Kidney (tissue), 14 donors: ENCODE results near the gene BCAS4. TPM values are rescaled to one million over a fixed set of nuclear protein-coding genes. Genes with fewer than 3 reads are reported as not detected.

ENCODE experiments used
- DNase-seq, 5 donors: peaks; one replicate each; pipeline ENCODE4 v3.0.0-alpha.2; 2013 to 2020
- FAIRE-seq: peaks from 2 replicates; lab custom pipeline; 2012; peaks lifted over from hg19 to GRCh38; lab: Jason Lieb, UNC
- H3K27ac ChIP-seq, 2 donors: one replicate each; pipeline ENCODE4 v1.7.0; 2013; ENCODE audit warnings: low read depth in 2 of 2, low read length in 2 of 2, inconsistent platforms in 1 of 2
- H3K27me3 ChIP-seq: one replicate; pipeline ENCODE4 v1.7.1; 2013; ENCODE audit warnings: low read length, inconsistent platforms; ENCODE audit not compliant: control insufficient read depth, insufficient read depth
- H3K36me3 ChIP-seq, 3 donors: one replicate each; pipeline versions ENCODE4 v1.7.0 to v1.7.1; 2013; ENCODE audit warnings: low read length in 3 of 3, control low read depth in 1 of 3, inconsistent platforms in 1 of 3; ENCODE audit not compliant: insufficient read depth in 3 of 3, control insufficient read depth in 2 of 3
- H3K4me1 ChIP-seq, 3 donors: one replicate each; pipeline versions ENCODE4 v1.7.0 to v1.7.1; 2013; ENCODE audit warnings: low read length in 3 of 3, inconsistent platforms in 1 of 3, low read depth in 1 of 3; ENCODE audit not compliant: control insufficient read depth in 2 of 3, insufficient read depth in 2 of 3
- H3K4me3 ChIP-seq, 3 donors: one replicate each; pipeline versions ENCODE4 v1.7.0 to v1.8.1; 2013; ENCODE audit warnings: low read length in 3 of 3, control low read depth in 1 of 3, inconsistent platforms in 1 of 3
- H3K9ac ChIP-seq, 3 donors: one replicate each; pipeline versions ENCODE4 v1.7.0 to v1.7.1; 2013; ENCODE audit warnings: low read length in 3 of 3, control low read depth in 1 of 3, inconsistent platforms in 1 of 3
- H3K9me3 ChIP-seq, 3 donors: one replicate each; pipeline versions ENCODE4 v1.7.0 to v1.7.1; 2013; ENCODE audit warnings: low read length in 3 of 3, control low read depth in 1 of 3, inconsistent platforms in 1 of 3; ENCODE audit not compliant: control insufficient read depth in 2 of 3, insufficient read depth in 1 of 3
- CTCF ChIP-seq: IDR thresholded peaks from 3 replicates; pipeline ENCODE4 v1.5.1; 2012; ENCODE audit warnings: mild to moderate bottlenecking, moderate library complexity, borderline replicate concordance; ENCODE audit not compliant: insufficient read depth; ENCODE audit errors: extremely low read depth
- intact Hi-C: fragments of 100-400 bp; cut with DNase I; formaldehyde crosslinking; loops from one replicate; pipeline ENCODE4 v1.11.1; 2022
- polyA plus RNA-seq: library from polyadenylated mRNA; stranded (reverse); fragments of 350-450 nt; fragmentation: Illumina TruSeq; extraction: RNeasy Lipid Tissue Mini Kit (QIAGEN cat#74804); gene quantifications from one replicate; pipeline ENCODE4 v1.2.3, GENCODE V29; 2014; ENCODE audit warnings: low read depth, low replicate concordance; ENCODE audit not compliant: insufficient read depth
- total RNA-seq: library from RNA; stranded (reverse); fragmentation: NEBNext Ultra II Directional; extraction: Animal tissue kit (Norgen Biotek cat#: 25700); gene quantifications from one replicate; pipeline ENCODE4 v1.2.1, GENCODE V29; 2021
- donor health status: control.
- donor health status: control.
- donor health status: control.
- donor health status: control.
- donor health status: control.
- donor health status: DM: yes; HTN: yes; CAD: no.
- donor health status: Normal renal cell carcinoma (clear cell type).

Gene BCAS4
- total and polyA plus RNA-seq, 2 donors from 2014 or later, result 10.6 to 17.1 TPM

- peak in 1 of 5 donors; percentile 56 for DNase-seq
Observed at GRCh38 chr20:50821994-50822393, 27.1 kb downstream of the BCAS4 start.

GRCh38 chr20:50823319-50823718 is 28.5 kb downstream of the BCAS4 start:
- TF ChIP-seq CTCF, result no peak
- no peak overlapping the region for H3K9ac ChIP-seq
- no peak for DNase-seq
- no peaks in the 10 kb centered on the region for H3K36me3 ChIP-seq
- intact Hi-C loops, result no loop called here
- H3K27ac ChIP-seq, result no peak overlapping the region
- peaks cover 0 to 4% (median 0%) of the 10 kb centered on the region in 3 donors for H3K4me1 ChIP-seq
- H3K4me3 ChIP-seq, result no peak overlapping the region
- no peaks in the 10 kb centered on the region for H3K27me3 ChIP-seq
- no peak for FAIRE-seq
- no peaks in the 10 kb centered on the region for H3K9me3 ChIP-seq

More at GRCh38 chr20:50821994-50822393, 27.1 kb downstream of the BCAS4 start:
- H3K27ac ChIP-seq, result no peak overlapping the region
- intact Hi-C loops, result no loop called here
- peaks cover 0 to 4% (median 0%) of the 10 kb centered on the region in 3 donors for H3K4me1 ChIP-seq
- H3K27me3 ChIP-seq, result no peaks in the 10 kb centered on the region
- FAIRE-seq, result no peak
- TF ChIP-seq CTCF, result no peak
- no peak overlapping the region for H3K9ac ChIP-seq
- H3K36me3 ChIP-seq, result no peaks in the 10 kb centered on the region
- H3K9me3 ChIP-seq, result no peaks in the 10 kb centered on the region
- no peak overlapping the region for H3K4me3 ChIP-seq

- DNase-seq (peak in 1 of 5 donors; percentile 88), FAIRE-seq (no peak)
- no peak for TF ChIP-seq CTCF
- Histone ChIP-seq H3K9me3 (no peaks in the 10 kb centered on the region), H3K27ac (peak overlapping the region; percentile 47 to 60), H3K4me3 (no peak overlapping the region), H3K36me3 (no peaks in the 10 kb centered on the region), H3K27me3 (no peaks in the 10 kb centered on the region), H3K9ac (no peak overlapping the region), H3K4me1 (peaks cover 0 to 4% (median 0%) of the 10 kb centered on the region in 3 donors)
- intact Hi-C loops, result no loop called here
Observed at GRCh38 chr20:50824137-50824536, 29.3 kb downstream of the BCAS4 start.

GRCh38 chr20:50826121-50826520 is 31.3 kb downstream of the BCAS4 start:
- DNase-seq (peak in 1 of 5 donors; percentile 72), FAIRE-seq (no peak)
- Histone ChIP-seq H3K27me3 (no peaks in the 10 kb centered on the region), H3K4me1 (peaks cover 0 to 4% (median 0%) of the 10 kb centered on the region in 3 donors), H3K27ac (no peak overlapping the region), H3K9ac (no peak overlapping the region), H3K4me3 (no peak overlapping the region), H3K9me3 (no peaks in the 10 kb centered on the region), H3K36me3 (no peaks in the 10 kb centered on the region)
- no peak for TF ChIP-seq CTCF
- intact Hi-C loops, result no loop called here
